Urinary bladder (tissue), 4 donors: ENCODE data around the gene PLCD1. TPM values are rescaled to one million over a fixed set of nuclear protein-coding genes. Genes with fewer than 3 reads are reported as not detected.

Experiments used
- DNase-seq: peaks from one replicate; pipeline ENCODE4 v3.0.0-alpha.2; 2015; ENCODE audit errors: extremely low spot score
- H3K27ac ChIP-seq: one replicate; pipeline ENCODE4 v1.5.1; 2013; ENCODE audit warnings: low read depth, mild to moderate bottlenecking, moderate library complexity
- H3K36me3 ChIP-seq: one replicate; pipeline ENCODE4 v1.6.1; 2013; ENCODE audit warnings: mild to moderate bottlenecking, moderate library complexity; ENCODE audit not compliant: insufficient read depth
- H3K4me1 ChIP-seq: one replicate; pipeline ENCODE4 v1.6.1; 2013; ENCODE audit warnings: mild to moderate bottlenecking, moderate library complexity; ENCODE audit not compliant: insufficient read depth
- H3K4me3 ChIP-seq: one replicate; pipeline ENCODE4 v1.5.1; 2013; ENCODE audit warnings: low read depth, low read length
- WGBS: extraction: QIAGEN DNeasy Blood & Tissue Kit; methylation state at CpG from one replicate; pipeline ENCODE4 v1.1.7; 2013; 5-methylcytosine and 5-hydroxymethylcytosine counted together
- polyA plus RNA-seq: library from polyadenylated mRNA; stranded (reverse); fragments of 200-250 nt; gene quantifications from one replicate; pipeline ENCODE4 v1.2.3, GENCODE V29; 2013
- small RNA-seq: library from RNA; depleted of rRNA; stranded (forward); fragments of <200 nt; gene quantifications from one replicate; pipeline ENCODE3, GENCODE V24; 2014
- total RNA-seq: library from RNA; depleted of rRNA; stranded (reverse); fragments of >200 nt; gene quantifications from one replicate; pipeline ENCODE4 v1.2.3, GENCODE V29; 2014
- donor health status: healthy with polysubstance abuse.
- donor health status: healthy.

The PLCD1 gene
- total and polyA plus RNA-seq, 2 donors = 14.6 to 34.9 TPM

GRCh38 chr3:37961622-37962431, 67.6 kb downstream of the PLCD1 start:
- no peak for DNase-seq
- 59% methylated on average over 6 of the region's 6 CpGs for WGBS
- Histone ChIP-seq H3K4me3 (no peak overlapping the region), H3K36me3 (no peaks in the 10 kb centered on the region), H3K27ac (no peak overlapping the region), H3K4me1 (peaks cover 4% of the 10 kb centered on the region)

GRCh38 chr3:37957539-37957936, 71.9 kb downstream of the PLCD1 start:
- WGBS = 64% methylated on average over 7 of the region's 7 CpGs
- H3K4me1 ChIP-seq = peaks cover 4% of the 10 kb centered on the region
- no peak overlapping the region for H3K4me3 ChIP-seq
- no peak for DNase-seq
- peak overlapping the region; percentile 58 for H3K27ac ChIP-seq
- H3K36me3 ChIP-seq = no peaks in the 10 kb centered on the region

Small RNAs within 50 kb of the gene (small RNA-seq; reads per million reads assigned to genes)
- gene MIR26A1 (10.4 reads per million, percentile 94 among the genes with 10 or more reads in this experiment), gene RF00019 (not detected)

Other genes starting within 250 kb of the PLCD1 start
- gene CTDSPL, start 167.8 kb downstream of the PLCD1 start, total RNA-seq = 58.2 TPM
- gene CTDSPL, start 167.8 kb downstream of the PLCD1 start, polyA plus RNA-seq = 36.9 TPM
- 16.0 TPM for gene VILL, start 38.9 kb downstream of the PLCD1 start, total RNA-seq
- 17.5 TPM for gene VILL, start 38.9 kb downstream of the PLCD1 start, polyA plus RNA-seq
- 0.42 TPM for gene DLEC1, start 9.6 kb upstream of the PLCD1 start, total RNA-seq
- gene DLEC1, start 9.6 kb upstream of the PLCD1 start, polyA plus RNA-seq = 0.29 TPM
- gene ACAA1, start 107.5 kb upstream of the PLCD1 start, total RNA-seq = 16.2 TPM
- gene ACAA1, start 107.5 kb upstream of the PLCD1 start, polyA plus RNA-seq = 55.3 TPM
- gene MYD88, start 109.0 kb upstream of the PLCD1 start, total RNA-seq = 8.0 TPM
- 36.3 TPM for gene MYD88, start 109.0 kb upstream of the PLCD1 start, polyA plus RNA-seq
- gene OXSR1, start 135.9 kb upstream of the PLCD1 start, total RNA-seq = 52.2 TPM
- gene OXSR1, start 135.9 kb upstream of the PLCD1 start, polyA plus RNA-seq = 24.4 TPM
- gene SLC22A13, start 236.2 kb upstream of the PLCD1 start, total RNA-seq = 0.58 TPM
- not detected for gene SLC22A13, start 236.2 kb upstream of the PLCD1 start, polyA plus RNA-seq